ENCODE results near the gene HECW1. TPM values are rescaled to one million over a fixed set of nuclear protein-coding genes. Genes with fewer than 3 reads are reported as not detected.

The HECW1 gene
- total and polyA plus RNA-seq, 10 of the 15 experiments (the other 5 are each of a cell fraction or from before 2014, with no cell fraction given), result under 0.01 to 0.31 (median 0.04) TPM; not detected in 3

DNA sequence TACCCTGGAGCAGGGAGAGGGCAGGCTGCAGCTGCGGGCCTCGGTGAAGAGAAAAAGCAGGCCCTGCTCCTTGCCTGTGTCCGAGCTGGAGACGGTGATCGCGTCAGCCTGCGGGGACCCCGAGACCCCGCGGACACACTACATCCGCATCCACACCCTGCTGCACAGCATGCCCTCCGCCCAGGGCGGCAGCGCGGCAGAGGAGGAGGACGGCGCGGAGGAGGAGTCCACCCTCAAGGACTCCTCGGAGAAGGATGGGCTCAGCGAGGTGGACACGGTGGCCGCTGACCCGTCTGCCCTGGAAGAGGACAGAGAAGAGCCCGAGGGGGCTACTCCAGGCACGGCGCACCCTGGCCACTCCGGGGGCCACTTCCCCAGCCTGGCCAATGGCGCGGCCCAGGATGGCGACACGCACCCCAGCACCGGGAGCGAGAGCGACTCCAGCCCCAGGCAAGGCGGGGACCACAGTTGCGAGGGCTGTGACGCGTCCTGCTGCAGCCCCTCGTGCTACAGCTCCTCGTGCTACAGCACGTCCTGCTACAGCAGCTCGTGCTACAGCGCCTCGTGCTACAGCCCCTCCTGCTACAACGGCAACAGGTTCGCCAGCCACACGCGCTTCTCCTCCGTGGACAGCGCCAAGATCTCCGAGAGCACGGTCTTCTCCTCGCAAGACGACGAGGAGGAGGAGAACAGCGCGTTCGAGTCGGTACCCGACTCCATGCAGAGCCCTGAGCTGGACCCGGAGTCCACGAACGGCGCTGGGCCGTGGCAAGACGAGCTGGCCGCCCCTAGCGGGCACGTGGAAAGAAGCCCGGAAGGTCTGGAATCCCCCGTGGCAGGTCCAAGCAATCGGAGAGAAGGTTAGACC lies 332.5 kb downstream of the HECW1 start:
- FAIRE-seq, result no peak
- H3K4me2 ChIP-seq (ENCODE audit: control insufficient read depth, insufficient read depth), result no peak overlapping the region
- no peaks in the 10 kb centered on the region for H3K36me3 ChIP-seq (ENCODE audit: control insufficient read depth in 2 of 2, insufficient read depth in 2 of 2, low read length in 1 of 2)
- ChIA-PET SMC1A (ENCODE audit: uncharacterized antibody, unreplicated experiment) (interaction anchor here (3.7 kb wide), 1 partner anchor 9 kb away, joined by 21 read pairs; no protein-coding TSS in a partner anchor), CTCF (interaction anchor here (8.8 kb wide), 1 partner anchor 10 kb away, joined by 69 read pairs; no protein-coding TSS in a partner anchor), RAD21 (ENCODE audit: unreplicated experiment) (no interaction called here), POLR2A (no interaction called here)
- H3K27me3 ChIP-seq (replicated peaks in 1 of 2; ENCODE audit: control insufficient read depth in 2 of 2, insufficient read depth in 2 of 2, low read length in 1 of 2), result no peaks in the 10 kb centered on the region; a peak in 1 of 4 replicates
- no peak overlapping the region for H3K9ac ChIP-seq (ENCODE audit: control insufficient read depth, insufficient read depth, low read length)
- H4K20me1 ChIP-seq (ENCODE audit: control insufficient read depth, insufficient read depth), result no peaks in the 10 kb centered on the region
- no peak overlapping the region for H3K4me3 ChIP-seq
- intact Hi-C loops (cut with micrococcal nuclease; ENCODE audit: unreplicated experiment) (no loop called here), in situ Hi-C loops (cut with MboI) (loop anchor here (5.0 kb wide), 1 partner anchor 503 kb away; no protein-coding TSS in a partner anchor)
- H3K9me3 ChIP-seq (replicated peaks; ENCODE audit: control insufficient read depth, insufficient read depth, low read length), result no peaks in the 10 kb centered on the region
- H3K4me1 ChIP-seq (ENCODE audit: control insufficient read depth, insufficient read depth, low read length), result no peaks in the 10 kb centered on the region
- BruUV-seq (replicated peaks), result no TSS peak
- no peak overlapping the region for H3K27ac ChIP-seq (ENCODE audit: control insufficient read depth, insufficient read depth)
- TF ChIP-seq, protein P1, sequence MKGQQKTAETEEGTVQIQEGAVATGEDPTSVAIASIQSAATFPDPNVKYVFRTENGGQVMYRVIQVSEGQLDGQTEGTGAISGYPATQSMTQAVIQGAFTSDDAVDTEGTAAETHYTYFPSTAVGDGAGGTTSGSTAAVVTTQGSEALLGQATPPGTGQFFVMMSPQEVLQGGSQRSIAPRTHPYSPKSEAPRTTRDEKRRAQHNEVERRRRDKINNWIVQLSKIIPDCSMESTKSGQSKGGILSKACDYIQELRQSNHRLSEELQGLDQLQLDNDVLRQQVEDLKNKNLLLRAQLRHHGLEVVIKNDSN (IDR thresholded peaks at IDR 0.05; ENCODE audit: borderline replicate concordance, extremely low read length, insufficient read depth, low read depth, low read length), result no peak
- TF ChIP-seq ATF7 (IDR thresholded peaks at IDR 0.05; ENCODE audit: low read depth) (no peak), NFXL1 (IDR thresholded peaks at IDR 0.05; ENCODE audit: borderline replicate concordance) (no peak), YBX1 (IDR thresholded peaks at IDR 0.05) (no peak), NR2C1 (IDR thresholded peaks at IDR 0.05) (no peak), STAT3 (IDR thresholded peaks at IDR 0.05; ENCODE audit: low read depth, low read length) (no peak), SIN3A (IDR thresholded peaks at IDR 0.05; ENCODE audit: low read depth, low read length) (no peak), RCOR1 (conservative IDR thresholded peaks at IDR 0.05; ENCODE audit: low read depth, low read length) (no peak), ETV6 (conservative IDR thresholded peaks at IDR 0.05 in 1 of 2, IDR thresholded peaks at IDR 0.05 in 1 of 2; ENCODE audit: borderline replicate concordance in 1 of 2, low read depth in 1 of 2) (no peak), RFX5 (IDR thresholded peaks at IDR 0.05; ENCODE audit: low read depth, low read length) (no peak)
- H3K79me2 ChIP-seq (ENCODE audit: control insufficient read depth, insufficient read depth, low read length), result no peaks in the 10 kb centered on the region
- no peak for ATAC-seq
- DNase-seq (ENCODE audit: low read depth, low spot score), result no peak
- 81% methylated on average over 70 of the region's 72 CpGs for WGBS (ENCODE audit: insufficient coverage, insufficient replicate concordance, low lambda C conversion rate, missing lambda C conversion rate)
- no peak overlapping the region for H2AFZ ChIP-seq (ENCODE audit: control insufficient read depth, low read depth, low read length)

Data from GM12878 (cell line).